Astrocyte of the hippocampus (primary cell): Measurements from ENCODE around the gene NRBP1.
"Not testable (repeated sequence)": the region's sequence is repeated elsewhere in the genome, so short reads cannot be mapped to it uniquely, and the experiment has no call there.

Experiments used
- DNase-seq: peaks from one replicate; pipeline ENCODE4 v3.0.0; 2011; ENCODE audit warnings: low read depth, low spot score

Gene NRBP1

DNA sequence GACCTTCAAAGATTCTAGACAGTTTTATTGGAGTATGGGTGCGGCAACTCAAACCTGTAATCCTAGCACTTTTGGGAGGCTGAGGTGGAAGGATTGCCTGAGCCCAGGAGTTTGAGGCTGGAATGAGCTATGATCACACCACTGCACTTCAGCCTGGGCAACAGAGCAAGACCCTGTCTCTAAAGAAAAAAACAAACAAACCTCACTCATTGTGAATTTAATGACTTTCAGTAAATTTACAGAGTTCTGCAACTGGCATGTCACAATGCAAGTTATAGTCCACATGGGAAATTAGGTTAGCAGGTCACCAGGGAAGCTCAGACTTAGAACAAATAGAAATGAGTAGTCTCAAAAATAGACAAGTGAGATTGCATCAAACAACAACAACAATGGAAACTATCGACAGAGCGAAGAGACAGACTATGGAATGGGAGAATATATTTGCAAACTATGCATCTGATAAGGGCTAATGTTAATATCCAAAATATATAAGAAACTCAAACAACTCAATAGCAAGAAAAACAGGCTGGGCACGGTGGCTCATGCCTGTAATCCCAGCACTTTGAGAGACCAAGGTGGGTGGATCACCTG is 6.7 kb upstream of the NRBP1 start:
- no peak for DNase-seq

DNA sequence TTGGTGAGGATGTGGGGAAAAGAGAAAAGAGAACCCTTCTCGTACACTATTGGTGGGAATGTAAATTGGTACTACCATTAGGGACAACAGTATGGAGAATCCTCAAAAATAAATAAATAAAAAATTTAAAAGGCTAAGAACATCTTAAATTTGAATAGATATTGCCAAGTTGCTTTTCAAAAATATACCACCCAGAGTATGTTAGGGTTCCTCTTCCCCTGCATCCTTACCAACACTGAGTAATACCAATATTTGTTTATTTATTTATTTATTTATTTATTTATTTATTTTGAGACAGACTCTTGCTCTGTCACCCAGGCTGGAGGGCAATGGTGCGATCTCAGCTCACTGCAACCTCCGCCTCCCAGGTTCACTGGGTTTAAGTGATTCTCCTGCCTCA is 5.5 kb upstream of the NRBP1 start:
- no peak for DNase-seq

- DNase-seq: not testable (repeated sequence)
Measured at GRCh38 chr2:27425039-27425438, 3.4 kb upstream of the NRBP1 start.

DNA sequence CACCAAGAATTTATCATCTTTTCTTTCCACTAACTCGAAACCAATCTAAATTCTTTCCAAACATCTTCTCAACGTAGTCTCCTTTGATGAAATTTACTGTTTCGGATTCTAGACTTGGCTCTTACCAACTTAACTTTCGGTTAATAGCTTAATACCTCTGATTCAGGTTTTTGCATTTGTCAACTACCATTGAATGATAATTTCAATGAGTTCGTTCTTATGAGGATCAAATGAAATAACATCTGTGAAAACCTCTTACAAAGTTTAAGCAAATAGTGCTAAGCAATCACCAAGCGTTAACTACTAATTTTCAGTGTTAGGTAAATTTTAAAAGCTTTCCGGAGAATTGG is 593 bp upstream of the NRBP1 start:
- DNase-seq: no peak

- DNase-seq: peak; percentile 96
Measured at GRCh38 chr2:27428978-27429541, 629 bp downstream of the NRBP1 start.

GRCh38 chr2:27431395-27431794 is 3.0 kb downstream of the NRBP1 start:
- peak; percentile 39 for DNase-seq

DNA sequence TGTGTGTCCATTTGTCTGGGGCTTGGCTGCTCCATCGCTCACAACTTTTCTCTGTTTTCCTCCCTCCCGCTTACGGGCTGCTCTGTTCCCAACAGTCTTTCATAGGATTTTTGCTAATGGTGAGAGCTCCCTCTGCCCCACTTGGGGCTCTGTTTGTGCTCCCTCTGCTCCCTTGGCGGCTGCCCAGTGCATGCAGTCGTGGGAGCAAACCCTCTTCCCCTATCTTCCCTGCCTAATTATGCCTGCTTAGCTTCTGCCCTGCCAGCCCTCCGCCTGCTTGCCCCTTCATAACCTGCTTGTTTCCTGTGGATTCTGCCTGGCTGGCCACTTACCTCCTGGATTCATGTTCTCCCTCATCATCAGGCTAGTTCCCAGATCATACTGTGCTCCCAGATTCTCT is 7.2 kb downstream of the NRBP1 start:
- no peak for DNase-seq

GRCh38 chr2:27441226-27441926 is 12.9 kb downstream of the NRBP1 start:
- DNase-seq: no peak

GRCh38 chr2:27441958-27442919 is 13.8 kb downstream of the NRBP1 start, which contains the start of gene KRTCAP3:
TSS of gene KRTCAP3 (plus strand) at chr2:27442381. CDS start at chr2:27442413, 32 bp downstream.
- peak; percentile 14 for DNase-seq

DNA sequence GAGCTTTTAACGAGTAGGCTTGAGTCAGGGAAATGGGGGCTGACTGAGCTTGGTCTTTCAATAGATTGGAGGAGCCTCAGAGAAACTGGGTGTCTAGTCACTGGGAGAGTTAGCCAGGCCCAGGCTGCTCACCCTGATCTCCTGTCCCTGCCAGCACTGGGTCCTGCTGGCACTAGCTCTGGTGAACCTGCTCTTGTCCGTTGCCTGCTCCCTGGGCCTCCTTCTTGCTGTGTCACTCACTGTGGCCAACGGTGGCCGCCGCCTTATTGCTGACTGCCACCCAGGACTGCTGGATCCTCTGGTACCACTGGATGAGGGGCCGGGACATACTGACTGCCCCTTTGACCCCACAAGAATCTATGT is 14.5 kb downstream of the NRBP1 start:
- peak; percentile 5 for DNase-seq

DNA sequence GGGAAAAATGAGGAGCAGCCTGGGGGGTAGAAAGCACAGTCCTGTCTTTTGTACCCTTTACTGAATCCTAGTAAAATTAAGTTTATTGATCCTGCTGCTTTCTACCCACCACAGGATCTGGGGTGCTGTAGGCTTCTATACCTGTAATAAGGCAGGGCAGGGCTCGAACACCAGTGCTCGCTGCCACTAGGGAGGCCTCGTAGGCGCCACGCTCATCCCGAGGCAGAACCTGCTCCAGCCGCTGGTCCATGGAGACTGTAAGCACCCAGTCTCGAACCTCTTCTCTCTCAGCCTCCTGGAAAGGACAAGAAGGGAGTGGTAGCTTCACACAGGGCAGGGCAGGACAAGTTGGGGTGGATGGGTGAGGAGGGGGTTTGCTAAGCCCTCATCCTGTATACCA is 16.7 kb downstream of the NRBP1 start:
- no peak for DNase-seq

GRCh38 chr2:27445615-27446014 is 17.2 kb downstream of the NRBP1 start:
- no peak for DNase-seq

GRCh38 chr2:27446057-27446456 is 17.6 kb downstream of the NRBP1 start:
- no peak for DNase-seq

DNA sequence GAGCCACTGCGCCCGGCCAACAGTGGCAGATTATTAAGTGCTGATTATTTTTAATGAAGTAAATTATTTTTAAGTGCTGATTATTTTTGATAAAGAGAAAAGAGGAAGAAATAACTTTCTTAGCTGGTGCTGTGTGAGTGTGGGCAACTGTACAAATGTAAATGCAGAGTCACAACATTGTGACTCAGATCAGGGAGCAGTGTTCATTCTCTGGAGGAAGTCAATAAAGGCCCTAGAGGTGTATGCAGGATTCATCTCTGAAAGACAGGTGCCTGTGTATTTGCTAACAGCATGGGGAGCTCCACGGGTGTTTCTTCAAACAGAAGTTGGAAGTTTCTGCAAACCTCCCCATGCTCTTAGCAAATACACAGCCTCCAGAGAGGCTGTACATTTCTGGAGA is 19.9 kb downstream of the NRBP1 start:
- DNase-seq: no peak

DNA sequence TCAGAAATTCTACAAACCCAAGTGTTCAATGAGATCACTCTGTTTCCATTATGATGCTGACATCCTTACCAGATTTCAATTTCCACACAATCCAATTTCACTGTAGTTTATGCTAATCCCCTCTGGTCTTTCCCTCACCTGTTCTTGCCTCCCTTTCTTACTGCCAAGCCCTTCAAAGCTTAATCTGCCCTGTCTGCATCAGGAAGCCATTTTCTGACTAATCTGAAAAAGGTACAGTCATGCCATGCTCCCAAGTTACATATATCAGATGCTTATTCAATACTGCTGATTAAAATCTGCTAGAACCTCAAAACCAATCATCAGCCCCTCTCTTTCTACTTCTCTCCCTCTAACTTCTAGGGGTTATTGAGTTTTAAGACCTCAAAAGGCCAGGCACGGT is 22.7 kb downstream of the NRBP1 start:
- no peak for DNase-seq

DNA sequence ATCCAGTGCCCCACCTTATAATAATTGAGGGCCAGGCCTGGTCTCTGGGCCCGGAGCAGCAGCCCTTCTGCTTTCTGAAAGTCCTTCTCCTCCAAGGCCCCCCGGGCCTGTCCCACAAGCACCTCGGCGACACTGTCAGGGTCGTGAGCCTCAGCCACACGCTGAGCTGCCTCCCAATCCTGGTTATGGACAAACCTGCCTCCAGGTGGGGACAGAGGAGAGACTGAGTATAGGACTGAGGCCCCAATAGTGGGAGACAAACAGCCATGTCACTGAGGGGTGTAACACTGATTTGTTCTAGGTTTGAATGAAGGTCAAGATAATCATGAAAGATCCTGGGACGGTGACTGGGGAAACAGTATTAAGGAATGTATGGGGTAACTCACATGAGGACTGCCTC is 25.5 kb downstream of the NRBP1 start:
- no peak for DNase-seq

GRCh38 chr2:27461118-27461517 is 32.7 kb downstream of the NRBP1 start:
- DNase-seq: no peak

- DNase-seq: no peak
Measured at GRCh38 chr2:27464443-27464842, 36.0 kb downstream of the NRBP1 start.

- no peak for DNase-seq
Measured at GRCh38 chr2:27471961-27472360, 43.5 kb downstream of the NRBP1 start.

DNA sequence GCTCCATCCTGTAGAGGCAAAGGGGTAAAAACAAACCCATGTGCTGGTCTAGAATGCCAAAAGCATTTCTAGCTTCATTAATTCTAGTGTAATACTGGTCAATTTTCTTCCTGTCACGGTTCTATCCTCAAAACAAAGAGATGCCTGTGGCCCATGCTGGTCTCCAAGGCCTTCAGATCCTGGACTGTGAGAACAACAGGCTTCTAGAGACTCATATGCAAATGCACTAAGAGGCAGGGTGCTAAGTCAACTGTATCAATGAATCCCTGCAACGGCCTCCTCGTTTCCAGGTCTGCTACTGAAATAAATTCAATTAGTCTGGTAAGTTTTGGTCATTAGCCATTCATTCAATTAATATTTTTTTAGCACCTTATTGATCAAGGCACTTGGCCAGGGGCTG is 57.1 kb downstream of the NRBP1 start:
- no peak for DNase-seq

- DNase-seq: peak; percentile 50
Measured at GRCh38 chr2:27489118-27489497, 60.7 kb downstream of the NRBP1 start.
